Psoas muscle (tissue), 8 donors: Measurements from ENCODE around the gene SLC22A14. TPM values are rescaled to one million over a fixed set of nuclear protein-coding genes. Genes with fewer than 3 reads are reported as not detected.
A peak's percentile ranks its signal among the peaks of the same experiment; 100 is the strongest.

Source experiments
- ATAC-seq, 4 donors: fragments of 200-7000 bp; cut with Tn5 transposase; one replicate each; pipeline ENCODE4 v1.9.1; 2020; ENCODE audit warnings: moderate library complexity in 3 of 4, mild to moderate bottlenecking in 2 of 4
- DNase-seq, 2 donors: peaks; one replicate each; pipeline ENCODE4 v3.0.0-alpha.2; 2020
- H3K27ac ChIP-seq: fragments of 200-600 bp; one replicate; pipeline ENCODE4 v1.8.0; 2022
- H3K27me3 ChIP-seq, 3 donors: fragments of 200-600 bp in 1 of 3; one replicate each; pipeline versions ENCODE4 v1.6.1 to v1.8.0; 2013 to 2022; ENCODE audit warnings: low read length in 2 of 3, mild to moderate bottlenecking in 2 of 3, moderate library complexity in 1 of 3; ENCODE audit not compliant: insufficient read depth in 3 of 3
- H3K36me3 ChIP-seq, 2 donors: fragments of 200-600 bp in 1 of 2; one replicate each; pipeline versions ENCODE4 v1.6.1 to v1.8.0; 2013 to 2022; ENCODE audit warnings: low read depth in 1 of 2, mild to moderate bottlenecking in 1 of 2, moderate library complexity in 1 of 2; ENCODE audit not compliant: insufficient read depth in 1 of 2
- H3K4me1 ChIP-seq: fragments of 200-600 bp; one replicate; pipeline ENCODE4 v1.8.0; 2022
- H3K4me3 ChIP-seq: fragments of 200-600 bp; one replicate; pipeline ENCODE4 v1.8.0; 2022; ENCODE audit warnings: mild to moderate bottlenecking
- H3K9me3 ChIP-seq: fragments of 200-600 bp; one replicate; pipeline ENCODE4 v1.8.0; 2022
- WGBS, 3 donors: extraction: QIAGEN DNeasy Blood & Tissue Kit; methylation state at CpG; one replicate each; pipeline versions ENCODE4 v1.1.6 to v1.1.7; 2013; 5-methylcytosine and 5-hydroxymethylcytosine counted together
- intact Hi-C, 2 donors: fragments of 100-400 bp; cut with DNase I; formaldehyde crosslinking; loops; one replicate each; pipeline versions ENCODE4 v1.11.0 to v1.14.2; 2022
- polyA plus RNA-seq, 3 donors: library from polyadenylated mRNA; stranded (reverse); fragments of 200-250 nt; gene quantifications; one replicate each; pipeline ENCODE4 v1.2.3, GENCODE V29; 2013
- total RNA-seq, 4 donors: library from RNA; stranded (reverse); fragmentation: NEBNext Ultra II Directional in 2 of 4; extraction: Animal tissue kit (Norgen Biotek cat#: 25700) in 2 of 4; gene quantifications; one replicate each; pipeline versions ENCODE4 v1.2.1 to v1.2.4, GENCODE V29; 2021 to 2023
- TF ChIP-seq, protein P1 (sequence below): fragments of 200-600 bp; IDR thresholded peaks from one replicate; pipeline ENCODE4 v1.8.0; 2022; ENCODE audit warnings: antibody characterized with exemption
- donor health status: healthy with polysubstance abuse.
- donor health status: DM: no; HTN: no; CAD: no; lungs with moderate emphysema.
- donor health status: Bipolar disorder and iron deficiency.
- donor health status: healthy.
- donor health status: DM: yes; HTN: yes; CAD: no.
- donor health status: DM: no; HTN: no; CAD: no.
- donor health status: DM: no; HTN: no; CAD: no.
- donor health status: DM: yes; HTN: yes; CAD: no.

The SLC22A14 gene
- total and polyA plus RNA-seq, 7 donors: 0.08 to 0.64 (median 0.26) TPM

DNA sequence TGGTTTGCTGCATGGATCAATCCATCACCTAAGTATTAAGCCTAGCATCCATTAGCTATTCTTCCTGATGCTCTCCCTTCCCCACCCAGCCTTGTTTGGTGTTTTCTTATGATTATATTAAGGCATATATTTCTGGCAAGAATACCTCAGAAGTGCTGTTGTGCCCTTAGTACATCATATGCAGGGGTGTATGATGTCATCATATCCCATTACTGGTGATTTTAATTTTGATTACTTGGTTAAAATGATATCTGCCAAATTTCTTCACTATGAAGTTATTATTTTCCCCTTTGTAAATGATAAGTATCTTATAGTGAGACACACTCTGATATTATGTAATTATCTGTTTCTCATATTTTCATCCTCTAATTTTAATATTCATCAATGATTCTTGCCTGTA lies 15.4 kb downstream of the SLC22A14 start:
- intact Hi-C loops: no loop called here
- TF ChIP-seq, protein P1, sequence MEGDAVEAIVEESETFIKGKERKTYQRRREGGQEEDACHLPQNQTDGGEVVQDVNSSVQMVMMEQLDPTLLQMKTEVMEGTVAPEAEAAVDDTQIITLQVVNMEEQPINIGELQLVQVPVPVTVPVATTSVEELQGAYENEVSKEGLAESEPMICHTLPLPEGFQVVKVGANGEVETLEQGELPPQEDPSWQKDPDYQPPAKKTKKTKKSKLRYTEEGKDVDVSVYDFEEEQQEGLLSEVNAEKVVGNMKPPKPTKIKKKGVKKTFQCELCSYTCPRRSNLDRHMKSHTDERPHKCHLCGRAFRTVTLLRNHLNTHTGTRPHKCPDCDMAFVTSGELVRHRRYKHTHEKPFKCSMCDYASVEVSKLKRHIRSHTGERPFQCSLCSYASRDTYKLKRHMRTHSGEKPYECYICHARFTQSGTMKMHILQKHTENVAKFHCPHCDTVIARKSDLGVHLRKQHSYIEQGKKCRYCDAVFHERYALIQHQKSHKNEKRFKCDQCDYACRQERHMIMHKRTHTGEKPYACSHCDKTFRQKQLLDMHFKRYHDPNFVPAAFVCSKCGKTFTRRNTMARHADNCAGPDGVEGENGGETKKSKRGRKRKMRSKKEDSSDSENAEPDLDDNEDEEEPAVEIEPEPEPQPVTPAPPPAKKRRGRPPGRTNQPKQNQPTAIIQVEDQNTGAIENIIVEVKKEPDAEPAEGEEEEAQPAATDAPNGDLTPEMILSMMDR: no peak
- Histone ChIP-seq H3K27ac (no peak overlapping the region), H3K4me3 (no peak overlapping the region), H3K36me3 (no peaks in the 10 kb centered on the region), H3K27me3 (no peaks in the 10 kb centered on the region), H3K4me1 (no peaks in the 10 kb centered on the region), H3K9me3 (no peaks in the 10 kb centered on the region)
- ATAC-seq: no peak
- no peak for DNase-seq

DNA sequence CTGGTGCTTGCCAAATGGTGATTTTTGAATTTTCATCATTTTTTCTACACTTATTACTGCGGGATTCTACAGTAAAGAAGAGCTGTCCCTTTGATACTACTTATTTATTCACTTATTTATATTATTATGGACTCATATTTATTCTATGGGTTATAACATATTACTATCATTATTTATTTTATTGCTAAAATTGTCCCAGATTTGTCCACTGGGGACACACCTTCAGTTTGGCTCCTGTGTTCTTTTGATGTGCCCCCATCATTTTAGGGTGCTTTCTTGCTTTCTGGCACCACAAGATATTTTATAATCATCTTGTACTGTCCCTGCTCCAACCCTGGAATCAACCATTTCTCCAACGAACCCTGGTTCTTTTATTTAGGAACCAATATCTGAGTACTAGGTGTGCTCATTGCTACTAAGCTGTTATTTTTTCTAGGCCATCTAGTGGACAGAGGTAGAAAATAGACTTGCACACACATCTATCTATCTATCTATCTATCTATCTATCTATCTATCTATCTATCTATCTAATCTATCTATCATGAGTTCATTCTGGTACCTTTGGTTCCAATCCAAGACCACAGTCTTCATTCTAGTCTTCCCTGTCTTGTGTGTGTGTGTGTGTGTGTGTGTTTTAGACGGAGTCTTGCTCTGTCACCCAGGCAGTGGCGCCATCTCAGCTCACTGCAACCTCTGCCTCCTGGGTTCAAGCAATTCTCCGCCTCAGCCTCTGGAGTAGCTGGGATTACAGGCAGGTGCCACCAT lies 16.0 kb downstream of the SLC22A14 start:
- DNase-seq: no peak
- H3K27ac ChIP-seq: no peak overlapping the region
- no peaks in the 10 kb centered on the region for H3K9me3 ChIP-seq
- 78 to 81% (median 78%) methylated on average over 5 of the region's 5 CpGs for whole genome bisulfite sequencing, 3 donors
- no peaks in the 10 kb centered on the region for H3K27me3 ChIP-seq
- H3K36me3 ChIP-seq: no peaks in the 10 kb centered on the region
- H3K4me1 ChIP-seq: no peaks in the 10 kb centered on the region
- H3K4me3 ChIP-seq: no peak overlapping the region
- intact Hi-C loops: no loop called here
- TF ChIP-seq, protein P1: peak; percentile 19
- ATAC-seq: peak in 1 of 4 donors; percentile 54

DNA sequence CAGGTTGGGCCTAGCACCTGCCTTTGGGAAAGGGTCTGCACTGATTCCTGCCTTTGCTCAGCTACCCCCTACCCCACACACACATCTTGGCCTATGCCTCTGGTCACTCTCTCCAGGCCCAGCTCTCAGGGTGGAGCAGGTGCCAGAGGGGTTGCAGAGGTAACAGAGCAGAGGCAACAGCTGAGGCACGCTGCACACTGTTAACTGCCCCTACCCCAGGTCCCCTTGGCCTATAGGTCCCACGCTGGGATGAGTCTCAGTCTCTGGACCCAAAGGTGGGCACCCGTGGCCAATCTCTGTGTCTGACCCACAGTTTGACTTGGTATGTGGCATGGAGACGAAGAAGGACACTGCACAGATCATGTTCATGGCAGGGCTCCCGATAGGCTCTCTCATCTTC lies 24.8 kb downstream of the SLC22A14 start:
- H3K27ac ChIP-seq: no peak overlapping the region
- 86 to 95% (median 90%) methylated on average over 5 of the region's 5 CpGs for WGBS, 3 donors
- H3K36me3 ChIP-seq: no peaks in the 10 kb centered on the region
- no peaks in the 10 kb centered on the region for H3K9me3 ChIP-seq
- ATAC-seq (no peak), DNase-seq (no peak)
- H3K4me1 ChIP-seq: no peaks in the 10 kb centered on the region
- no peaks in the 10 kb centered on the region for H3K27me3 ChIP-seq
- intact Hi-C loops: no loop called here
- TF ChIP-seq, protein P1: no peak
- no peak overlapping the region for H3K4me3 ChIP-seq

- Histone ChIP-seq H3K27ac (no peak overlapping the region), H3K27me3 (no peaks in the 10 kb centered on the region), H3K9me3 (no peaks in the 10 kb centered on the region), H3K4me3 (no peak overlapping the region), H3K36me3 (no peaks in the 10 kb centered on the region), H3K4me1 (no peaks in the 10 kb centered on the region)
- ATAC-seq (no peak), DNase-seq (no peak)
- intact Hi-C loops: no loop called here
- TF ChIP-seq, protein P1: no peak
- whole genome bisulfite sequencing, 3 donors: 90 to 96% (median 91%) methylated on average over 9 to 12 of the region's 12 CpGs
Observed at GRCh38 chr3:38307599-38307998, 25.5 kb downstream of the SLC22A14 start.

- TF ChIP-seq, protein P1: no peak
- intact Hi-C loops: no loop called here
- Histone ChIP-seq H3K27ac (no peak overlapping the region), H3K4me1 (no peaks in the 10 kb centered on the region), H3K36me3 (no peaks in the 10 kb centered on the region), H3K4me3 (no peak overlapping the region), H3K9me3 (no peaks in the 10 kb centered on the region), H3K27me3 (no peaks in the 10 kb centered on the region)
- WGBS, 3 donors: 84 to 90% (median 88%) methylated on average over 9 of the region's 9 CpGs
- DNase-seq (no peak), ATAC-seq (no peak)
Observed at GRCh38 chr3:38308456-38308855, 26.4 kb downstream of the SLC22A14 start.
